SK-MEL-5 (cell line): ENCODE data around the gene PLA2G12B. TPM values are rescaled to one million over a fixed set of nuclear protein-coding genes. Genes with fewer than 3 reads are reported as not detected.
"Not testable (repeated sequence)": the region's sequence is repeated elsewhere in the genome, so short reads cannot be mapped to it uniquely, and the experiment has no call there.

ENCODE experiments used
- DNase-seq: peaks from one replicate; pipeline ENCODE4 v3.0.0-alpha.2; 2016; ENCODE audit warnings: low read depth, low spot score
- in situ Hi-C: cut with HindIII; loops from 2 replicates; pipeline ENCODE4 v1.10.0; 2016; ENCODE audit warnings: low sequenced_read_pairs, high pct_unique_total_duplicates, low pct_unique_long_range_greater_than_20kb
- polyA plus RNA-seq, 2 experiments: library from polyadenylated mRNA; depleted of rRNA; stranded (reverse); fragments of >200 nt; gene quantifications; 2 replicates each; pipeline ENCODE4 v1.2.3, GENCODE V29; 2015
- total RNA-seq: library from RNA; depleted of rRNA; stranded (reverse); fragments of >200 nt; shearing (Covaris generic); gene quantifications from 2 replicates; pipeline ENCODE4 v1.2.3, GENCODE V29; 2014; rRNA removed

PLA2G12B gene
- total RNA-seq = not detected in 2 replicates
- polyA plus RNA-seq (2015; cell fraction: cytosol; rRNA removed) = not detected in 2 replicates
- not detected in 2 replicates for polyA plus RNA-seq (2015; cell fraction: nucleus; rRNA removed)

GRCh38 chr10:72954596-72955554, at the start of gene PLA2G12B:
Gene PLA2G12B (minus strand): TSS chr10:72954806. CDS start chr10:72954685, 121 bp downstream.
- in situ Hi-C loops = no loop called here
- no peak for DNase-seq

GRCh38 chr10:73003822-73004221, 49.2 kb upstream of the PLA2G12B start:
- in situ Hi-C loops = no loop called here
- DNase-seq = no peak

GRCh38 chr10:73000973-73001372, 46.4 kb upstream of the PLA2G12B start:
- no peak for DNase-seq
- in situ Hi-C loops = no loop called here

- in situ Hi-C loops = no loop called here
- no peak for DNase-seq
Observed at GRCh38 chr10:72997099-72997498, 42.5 kb upstream of the PLA2G12B start.

- in situ Hi-C loops, DNase-seq: not testable (repeated sequence)
Observed at GRCh38 chr10:72995459-72995858, 40.9 kb upstream of the PLA2G12B start.

- in situ Hi-C loops, DNase-seq: not testable (repeated sequence)
Observed at GRCh38 chr10:72989771-72990170, 35.2 kb upstream of the PLA2G12B start.

GRCh38 chr10:72984618-72985017, 30.0 kb upstream of the PLA2G12B start:
- DNase-seq = not testable (repeated sequence)

GRCh38 chr10:72981882-72982529, 27.4 kb upstream of the PLA2G12B start:
- no peak for DNase-seq
- in situ Hi-C loops = no loop called here

More at GRCh38 chr10:72984618-72985017, 30.0 kb upstream of the PLA2G12B start:
- in situ Hi-C loops = not testable (repeated sequence)

- no peak for DNase-seq
- in situ Hi-C loops = no loop called here
Observed at GRCh38 chr10:72981028-72981881, 26.6 kb upstream of the PLA2G12B start.

GRCh38 chr10:72980348-72980747, 25.7 kb upstream of the PLA2G12B start:
- in situ Hi-C loops = no loop called here
- DNase-seq = no peak

GRCh38 chr10:72979709-72980108, 25.1 kb upstream of the PLA2G12B start:
- in situ Hi-C loops = no loop called here

GRCh38 chr10:72976886-72977285, 22.3 kb upstream of the PLA2G12B start:
- no peak for DNase-seq
- in situ Hi-C loops = no loop called here

More at GRCh38 chr10:72979709-72980108, 25.1 kb upstream of the PLA2G12B start:
- no peak for DNase-seq

GRCh38 chr10:72956001-72956400, 1.4 kb upstream of the PLA2G12B start:
- no peak for DNase-seq
- in situ Hi-C loops = no loop called here

GRCh38 chr10:72954230-72954595, 393 bp downstream of the PLA2G12B start:
- no peak for DNase-seq
- in situ Hi-C loops = no loop called here

GRCh38 chr10:72953687-72954086, 919 bp downstream of the PLA2G12B start:
- in situ Hi-C loops = no loop called here
- no peak for DNase-seq

GRCh38 chr10:72952642-72953158, 1.9 kb downstream of the PLA2G12B start:
- in situ Hi-C loops = no loop called here
- no peak for DNase-seq

GRCh38 chr10:72952189-72952588, 2.4 kb downstream of the PLA2G12B start:
- no peak for DNase-seq
- in situ Hi-C loops = no loop called here
